ENCODE measurements around the gene PALLD.

GRCh38 chr4:168955674-168956073, 458.8 kb downstream of the PALLD start:
- TF ChIP-seq CTCF (IDR thresholded peaks at IDR 0.05) (no peak), POLR2A (IDR thresholded peaks at IDR 0.05) (no peak)
